Bronchial epithelial cell (primary cell): ENCODE data around the gene HMX1. TPM values are rescaled to one million over a fixed set of nuclear protein-coding genes. Genes with fewer than 3 reads are reported as not detected.
A peak's percentile ranks its signal among the peaks of the same experiment; 100 is the strongest.

Experiments
- DNase-seq: peaks from one replicate; pipeline ENCODE4 v3.0.0-alpha.2; 2010; ENCODE audit warnings: low read depth
- FAIRE-seq: peaks from 2 replicates; lab custom pipeline; 2011; peaks lifted over from hg19 to GRCh38; lab: Jason Lieb, UNC
- H3K27me3 ChIP-seq: 2 replicates; pipeline ENCODE4 v1.5.1; 2011; ENCODE audit warnings: low read length; ENCODE audit not compliant: control insufficient read depth, insufficient read depth
- H3K36me3 ChIP-seq: 2 replicates; pipeline ENCODE4 v1.5.1; 2011; ENCODE audit warnings: low read length; ENCODE audit not compliant: control insufficient read depth, insufficient read depth
- H3K4me3 ChIP-seq: 2 replicates; pipeline ENCODE4 v1.5.1; 2011; ENCODE audit warnings: mild to moderate bottlenecking, low read depth, low read length, control low read depth
- CTCF ChIP-seq: IDR thresholded peaks from 2 replicates; pipeline ENCODE4 v1.5.1; 2011; ENCODE audit warnings: mild to moderate bottlenecking, moderate library complexity, low read length, control low read depth, inconsistent platforms; ENCODE audit not compliant: insufficient read depth, severe bottlenecking
- total RNA-seq: library from RNA; depleted of rRNA; stranded (reverse); fragments of >200 nt; gene quantifications from 2 replicates; pipeline ENCODE4 v1.2.1, GENCODE V29; 2014

The HMX1 gene
- total RNA-seq, 1 donor from 2014 or later: not detected

- Histone ChIP-seq H3K4me3 (no peak overlapping the region), H3K27me3 (no peaks in the 10 kb centered on the region), H3K36me3 (no peaks in the 10 kb centered on the region)
- DNase-seq (no peak), FAIRE-seq (no peak)
- no peak for TF ChIP-seq CTCF
These were observed 23.9 kb downstream of the HMX1 start for GRCh38 chr4:8847764-8848163.

GRCh38 chr4:8847331-8847730 lies 24.3 kb downstream of the HMX1 start:
- Histone ChIP-seq H3K36me3 (no peaks in the 10 kb centered on the region), H3K4me3 (no peak overlapping the region), H3K27me3 (no peaks in the 10 kb centered on the region)
- no peak for TF ChIP-seq CTCF
- FAIRE-seq: peak; percentile 66
- no peak for DNase-seq

GRCh38 chr4:8846826-8847225 lies 24.8 kb downstream of the HMX1 start:
- Histone ChIP-seq H3K36me3 (no peaks in the 10 kb centered on the region), H3K4me3 (no peak overlapping the region), H3K27me3 (no peaks in the 10 kb centered on the region)
- FAIRE-seq: no peak
- no peak for DNase-seq
- TF ChIP-seq CTCF: no peak

GRCh38 chr4:8846046-8846720 lies 25.5 kb downstream of the HMX1 start:
- no peaks in the 10 kb centered on the region for H3K36me3 ChIP-seq
- FAIRE-seq (no peak), DNase-seq (no peak)
- no peaks in the 10 kb centered on the region for H3K27me3 ChIP-seq
- H3K4me3 ChIP-seq: no peak overlapping the region
- no peak for TF ChIP-seq CTCF

GRCh38 chr4:8844976-8845690 lies 26.5 kb downstream of the HMX1 start:
- no peak overlapping the region for H3K4me3 ChIP-seq
- no peak for DNase-seq
- no peaks in the 10 kb centered on the region for H3K36me3 ChIP-seq
- no peaks in the 10 kb centered on the region for H3K27me3 ChIP-seq
- FAIRE-seq: no peak
- TF ChIP-seq CTCF: no peak
